H9 (cell line): Measurements from ENCODE around the gene GRIK1. TPM values are rescaled to one million over a fixed set of nuclear protein-coding genes. Genes with fewer than 3 reads are reported as not detected.

Experiments
- DNase-seq: peaks from one replicate; pipeline ENCODE4 v3.0.0-alpha.2; 2017
- H2AFZ ChIP-seq: one replicate; pipeline ENCODE4 v1.6.1; 2013; ENCODE audit warnings: mild to moderate bottlenecking, low read length, control low read depth, moderate library complexity
- H2AK5ac ChIP-seq: 2 replicates; pipeline ENCODE4 v1.6.1; 2013; ENCODE audit warnings: low read length, control low read depth, mixed read lengths; ENCODE audit not compliant: insufficient read length
- H2BK120ac ChIP-seq: one replicate; pipeline ENCODE4 v1.6.1; 2013; ENCODE audit warnings: low read depth, mild to moderate bottlenecking, low read length, control low read depth, inconsistent platforms; ENCODE audit not compliant: poor library complexity, severe bottlenecking
- H2BK12ac ChIP-seq: 2 replicates; pipeline ENCODE4 v1.6.1; 2013; ENCODE audit warnings: low read length, control low read depth, mixed read lengths, low read depth; ENCODE audit not compliant: insufficient read length
- H2BK15ac ChIP-seq: 2 replicates; pipeline ENCODE4 v1.6.1; 2013; ENCODE audit warnings: low read depth, low read length, control low read depth
- H2BK20ac ChIP-seq: one replicate; pipeline ENCODE4 v1.6.1; 2013; ENCODE audit warnings: low read depth, mild to moderate bottlenecking, low read length, control low read depth, inconsistent platforms; ENCODE audit not compliant: poor library complexity, severe bottlenecking
- H2BK5ac ChIP-seq: 2 replicates; pipeline ENCODE4 v1.6.1; 2013; ENCODE audit warnings: low read length, control low read depth, mixed read lengths; ENCODE audit not compliant: insufficient read length
- H3K14ac ChIP-seq: 2 replicates; pipeline ENCODE4 v1.6.1; 2013; ENCODE audit warnings: low read length, control low read depth; ENCODE audit not compliant: insufficient read depth
- H3K18ac ChIP-seq: 2 replicates; pipeline ENCODE4 v1.6.1; 2013; ENCODE audit warnings: low read depth, mild to moderate bottlenecking, mixed read lengths, low read length, control low read depth; ENCODE audit not compliant: insufficient read length
- H3K23ac ChIP-seq: 2 replicates; pipeline ENCODE4 v1.6.1; 2013; ENCODE audit warnings: low read length, control low read depth, mixed read lengths, low read depth; ENCODE audit not compliant: insufficient read length
- H3K23me2 ChIP-seq: 2 replicates; pipeline ENCODE4 v1.6.1; 2013; ENCODE audit warnings: low read depth, mild to moderate bottlenecking, mixed read lengths, low read length, control low read depth; ENCODE audit not compliant: insufficient read length, poor library complexity, severe bottlenecking
- H3K27ac ChIP-seq: 2 replicates; pipeline ENCODE4 v1.5.1; 2013; ENCODE audit warnings: low read length, control low read depth, mixed read lengths, low read depth; ENCODE audit not compliant: insufficient read length
- H3K27me3 ChIP-seq: 2 replicates; pipeline ENCODE4 v1.6.1; 2013; ENCODE audit warnings: low read length, control low read depth, inconsistent platforms; ENCODE audit not compliant: insufficient read depth
- H3K4ac ChIP-seq: 2 replicates; pipeline ENCODE4 v1.6.1; 2013; ENCODE audit warnings: low read depth, mild to moderate bottlenecking, control low read depth, inconsistent platforms, low read length, moderate library complexity
- H3K4me1 ChIP-seq: 2 replicates; pipeline ENCODE4 v1.6.1; 2013; ENCODE audit warnings: low read length, control low read depth, inconsistent platforms; ENCODE audit not compliant: insufficient read depth
- H3K4me2 ChIP-seq: 2 replicates; pipeline ENCODE4 v1.6.1; 2013; ENCODE audit warnings: low read length, control low read depth, mixed read lengths; ENCODE audit not compliant: insufficient read length, insufficient read depth
- H3K56ac ChIP-seq: 2 replicates; pipeline ENCODE4 v1.6.1; 2013; ENCODE audit warnings: low read depth, mild to moderate bottlenecking, mixed read lengths, low read length, control low read depth; ENCODE audit not compliant: insufficient read length
- H3K79me1 ChIP-seq: 2 replicates; pipeline ENCODE4 v1.6.1; 2013; ENCODE audit warnings: low read depth, mild to moderate bottlenecking, moderate library complexity, low read length, control low read depth, inconsistent platforms; ENCODE audit not compliant: insufficient read depth, poor library complexity, severe bottlenecking
- H3K79me2 ChIP-seq: 2 replicates; pipeline ENCODE4 v1.6.1; 2013; ENCODE audit warnings: low read length, control low read depth, inconsistent platforms; ENCODE audit not compliant: insufficient read depth
- H3K9ac ChIP-seq: 2 replicates; pipeline ENCODE4 v1.6.1; 2013; ENCODE audit warnings: low read length, control low read depth, mixed read lengths; ENCODE audit not compliant: insufficient read length; ENCODE audit errors: extremely low read depth
- H3K9me3 ChIP-seq: one replicate; pipeline ENCODE4 v1.6.1; 2013; ENCODE audit warnings: low read depth, low read length, inconsistent platforms; ENCODE audit not compliant: control insufficient read depth
- H3T11ph ChIP-seq: one replicate; pipeline ENCODE4 v1.6.1; 2013; ENCODE audit warnings: mild to moderate bottlenecking, low read length, control low read depth, inconsistent platforms
- H4K20me1 ChIP-seq: one replicate; pipeline ENCODE4 v1.6.1; 2013; ENCODE audit not compliant: control insufficient read depth, insufficient read length, insufficient read depth
- H4K5ac ChIP-seq: 2 replicates; pipeline ENCODE4 v1.6.1; 2013; ENCODE audit warnings: low read depth, mild to moderate bottlenecking, mixed read lengths, low read length, control low read depth; ENCODE audit not compliant: insufficient read length
- H4K8ac ChIP-seq: replicated peaks from 2 replicates; pipeline ENCODE4 v1.6.1; 2013; ENCODE audit warnings: low read length, control low read depth, mixed read lengths, low read depth; ENCODE audit not compliant: insufficient read length
- H4K91ac ChIP-seq: 2 replicates; pipeline ENCODE4 v1.6.1; 2013; ENCODE audit warnings: low read depth, mild to moderate bottlenecking, moderate library complexity, mixed read lengths, low read length, control low read depth; ENCODE audit not compliant: insufficient read length
- H3K27ac Mint-ChIP-seq, 3 experiments: 2 replicates in 2 of 3; 3 replicates in 1 of 3; pipeline ENCODE4 v1.8.0; 2020 to 2021; ENCODE audit warnings: mixed read lengths in 3 of 3, mild to moderate bottlenecking in 1 of 3, moderate library complexity in 1 of 3
- H3K27me3 Mint-ChIP-seq: 2 replicates; pipeline ENCODE4 v1.8.0; 2021; ENCODE audit warnings: low read depth, mild to moderate bottlenecking, moderate library complexity, mixed read lengths
- H3K36me3 Mint-ChIP-seq, 3 experiments: 2 replicates in 2 of 3; 3 replicates in 1 of 3; pipeline ENCODE4 v1.8.0; 2020 to 2021; ENCODE audit warnings: low read depth in 3 of 3, mixed read lengths in 3 of 3; ENCODE audit not compliant: insufficient read depth in 1 of 3
- H3K4me1 Mint-ChIP-seq, 2 experiments: 2 replicates each; pipeline ENCODE4 v1.8.0; 2020; ENCODE audit warnings: mixed read lengths in 2 of 2
- H3K4me3 Mint-ChIP-seq, 2 experiments: 2 replicates in 1 of 2; 3 replicates in 1 of 2; pipeline ENCODE4 v1.8.0; 2020 to 2021; ENCODE audit warnings: mild to moderate bottlenecking in 2 of 2, mixed read lengths in 2 of 2, moderate library complexity in 1 of 2
- H3K9me3 Mint-ChIP-seq, 2 experiments: 2 replicates in 1 of 2; 3 replicates in 1 of 2; pipeline ENCODE4 v1.8.0; 2020; ENCODE audit warnings: mild to moderate bottlenecking in 2 of 2, mixed read lengths in 2 of 2, moderate library complexity in 1 of 2
- CTCF ChIP-seq: fragments of 200-600 bp; sonication (generic); conservative IDR thresholded peaks from 3 replicates; pipeline ENCODE4 v1.8.0; 2021; ENCODE audit warnings: antibody characterized with exemption, mild to moderate bottlenecking
- WGBS: extraction: QIAGEN DNeasy Blood & Tissue Kit; methylation state at CpG from one replicate; pipeline ENCODE4 v1.1.7; 2013; ENCODE audit warnings: missing lambda C conversion rate, low lambda C conversion rate, mixed read lengths; ENCODE audit not compliant: insufficient read length; ENCODE audit errors: extremely low coverage; 5-methylcytosine and 5-hydroxymethylcytosine counted together
- total RNA-seq: library from RNA; stranded (reverse); gene quantifications from 2 replicates; pipeline ENCODE4 v1.2.1, GENCODE V29; 2021

The GRIK1 gene
- total RNA-seq, 1 experiment from 2014 or later, result not detected

DNA sequence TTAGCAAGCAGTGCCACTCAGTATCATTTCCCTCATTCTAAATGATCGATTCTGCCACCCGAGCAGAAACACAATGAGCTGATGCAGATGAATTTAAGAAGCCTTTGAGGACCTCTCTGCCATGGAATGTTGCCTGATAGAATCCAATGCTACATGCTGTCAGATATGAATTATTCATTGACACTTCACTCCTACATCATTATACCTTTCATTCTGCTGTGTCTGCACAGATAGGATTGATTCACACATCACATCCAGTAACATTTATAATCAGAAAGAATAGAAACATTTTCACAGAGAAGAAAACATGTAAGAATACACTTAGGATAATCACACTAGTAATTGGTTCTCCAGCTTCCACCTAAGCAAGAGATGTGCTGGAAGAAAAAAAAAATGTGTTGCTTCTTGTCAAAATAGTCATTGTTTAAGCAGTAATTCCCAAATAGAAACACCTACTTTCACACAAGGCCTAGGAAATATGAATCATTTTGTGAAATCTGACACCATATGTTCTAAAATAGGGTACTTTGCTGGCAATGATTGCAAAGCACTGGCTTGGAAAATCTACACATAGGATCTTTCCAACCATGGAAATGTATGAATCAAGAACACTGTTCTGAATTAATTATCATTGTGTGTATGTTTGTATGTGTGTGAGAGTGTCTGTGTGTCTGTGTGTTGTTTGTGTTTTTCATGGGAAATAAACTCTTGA is 110.1 kb downstream of the GRIK1 start:
- Histone ChIP-seq H3K9ac (no peak overlapping the region), H4K5ac (no peak overlapping the region), H4K20me1 (no peaks in the 10 kb centered on the region), H3K4me1 (no peaks in the 10 kb centered on the region), H3K56ac (no peak overlapping the region), H3K79me2 (no peaks in the 10 kb centered on the region), H3K9me3 (peaks cover 13% of the 10 kb centered on the region), H3K23me2 (no peaks in the 10 kb centered on the region), H3K14ac (no peak overlapping the region), H3K27me3 (no peaks in the 10 kb centered on the region), H2BK120ac (no peak overlapping the region), H2AFZ (no peak overlapping the region), H4K91ac (no peak overlapping the region), H3K23ac (no peak overlapping the region), H3T11ph (no peak overlapping the region), H2BK15ac (no peak overlapping the region), H3K4me2 (no peak overlapping the region), H2BK5ac (no peak overlapping the region), H2BK12ac (no peak overlapping the region), H2BK20ac (no peak overlapping the region), H3K27ac (no peak overlapping the region), H3K79me1 (no peaks in the 10 kb centered on the region), H4K8ac (no peak overlapping the region), H2AK5ac (no peak overlapping the region), H3K18ac (no peak overlapping the region), H3K4ac (no peak overlapping the region)
- Mint-ChIP-seq H3K36me3 (peaks cover 15 to 34% (median 21%) of the 10 kb centered on the region in 3 experiments), H3K4me1 (no peaks in the 10 kb centered on the region), H3K27ac (no peak overlapping the region), H3K27me3 (peaks cover 3% of the 10 kb centered on the region; the same call in 1 of the 2 replicates), H3K4me3 (no peak overlapping the region), H3K9me3 (peaks cover 30 to 32% of the 10 kb centered on the region in 2 experiments)
- no peak for DNase-seq
- TF ChIP-seq CTCF, result no peak
- no CpG with 5 or more reads among the region's 2 CpGs for WGBS
